Liver (tissue), 10 donors: ENCODE data around the gene MITD1. TPM values are rescaled to one million over a fixed set of nuclear protein-coding genes. Genes with fewer than 3 reads are reported as not detected.

Source experiments
- DNase-seq: peaks from one replicate; pipeline ENCODE4 v3.0.0-alpha.2; 2017; ENCODE audit warnings: low spot score
- H3K27ac ChIP-seq, 2 donors: one replicate each; pipeline ENCODE4 v1.7.0; 2013; ENCODE audit warnings: inconsistent platforms in 2 of 2, low read length in 2 of 2, control low read depth in 1 of 2, low read depth in 1 of 2, mild to moderate bottlenecking in 1 of 2
- H3K27me3 ChIP-seq, 4 donors: one replicate each; pipeline versions ENCODE4 v1.6.1 to v1.7.0; 2013; ENCODE audit warnings: low read length in 3 of 4, inconsistent platforms in 1 of 4, mild to moderate bottlenecking in 1 of 4, moderate library complexity in 1 of 4; ENCODE audit not compliant: control insufficient read depth in 4 of 4, insufficient read depth in 4 of 4
- H3K36me3 ChIP-seq, 4 donors: one replicate each; pipeline versions ENCODE4 v1.6.1 to v1.7.0; 2013; ENCODE audit warnings: low read length in 3 of 4, mild to moderate bottlenecking in 3 of 4, low read depth in 1 of 4, moderate library complexity in 1 of 4; ENCODE audit not compliant: control insufficient read depth in 4 of 4, insufficient read depth in 3 of 4
- H3K4me1 ChIP-seq, 4 donors: one replicate each; pipeline versions ENCODE4 v1.6.1 to v1.7.0; 2013; ENCODE audit warnings: low read length in 3 of 4, mild to moderate bottlenecking in 3 of 4, moderate library complexity in 1 of 4; ENCODE audit not compliant: control insufficient read depth in 4 of 4, insufficient read depth in 4 of 4
- H3K4me3 ChIP-seq, 3 donors: one replicate each; pipeline versions ENCODE4 v1.6.1 to v1.7.0; 2013; ENCODE audit warnings: low read length in 3 of 3, control low read depth in 1 of 3, low read depth in 1 of 3, mild to moderate bottlenecking in 1 of 3
- H3K9ac ChIP-seq, 2 donors: one replicate each; pipeline ENCODE4 v1.7.0; 2013; ENCODE audit warnings: low read length in 2 of 2, mild to moderate bottlenecking in 2 of 2, moderate library complexity in 2 of 2, control low read depth in 1 of 2, low read depth in 1 of 2
- H3K9me3 ChIP-seq, 4 donors: one replicate each; pipeline versions ENCODE4 v1.6.1 to v1.7.0; 2013; ENCODE audit warnings: low read length in 3 of 4; ENCODE audit not compliant: control insufficient read depth in 4 of 4
- ATF3 ChIP-seq: IDR thresholded peaks from 2 replicates; pipeline ENCODE4 v1.6.1; 2016; ENCODE audit warnings: antibody characterized with exemption
- EGR1 ChIP-seq, 2 donors: IDR thresholded peaks; 2 replicates each; pipeline ENCODE4 v1.6.1; 2016 to 2018; ENCODE audit warnings: antibody characterized with exemption in 2 of 2, low read depth in 2 of 2
- FOXA2 ChIP-seq: IDR thresholded peaks from 2 replicates; pipeline ENCODE4 v1.6.1; 2016; ENCODE audit warnings: antibody characterized with exemption
- GABPA ChIP-seq, 2 donors: IDR thresholded peaks in 1 of 2; conservative IDR thresholded peaks in 1 of 2; 2 replicates each; pipeline ENCODE4 v1.6.1; 2016; ENCODE audit warnings: antibody characterized with exemption in 2 of 2, mild to moderate bottlenecking in 1 of 2, moderate library complexity in 1 of 2
- HNF4G ChIP-seq: IDR thresholded peaks from 2 replicates; pipeline ENCODE4 v1.6.1; 2016; ENCODE audit warnings: antibody characterized with exemption
- NR2F2 ChIP-seq: IDR thresholded peaks from 2 replicates; pipeline ENCODE4 v1.6.1; 2016; ENCODE audit warnings: antibody characterized with exemption
- RAD21 ChIP-seq, 2 donors: IDR thresholded peaks; 2 replicates each; pipeline ENCODE4 v1.6.1; 2016; ENCODE audit warnings: antibody characterized with exemption in 2 of 2, mild to moderate bottlenecking in 2 of 2
- RXRA ChIP-seq, 2 donors: IDR thresholded peaks; 2 replicates each; pipeline ENCODE4 v1.6.1; 2017 to 2018; ENCODE audit warnings: antibody characterized with exemption in 2 of 2, mild to moderate bottlenecking in 1 of 2
- WGBS: extraction: QIAGEN DNeasy Blood & Tissue Kit; methylation state at CpG from one replicate; pipeline ENCODE4 v1.1.7; 2013; 5-methylcytosine and 5-hydroxymethylcytosine counted together
- polyA plus RNA-seq, 2 donors: library from polyadenylated mRNA; stranded (reverse) in 1 of 2; unstranded in 1 of 2; fragments of 200-250 nt in 1 of 2; fragments of >200 nt in 1 of 2; fragmentation: Nextera tagmentation in 1 of 2; extraction: Ambion mirVana in 1 of 2; gene quantifications; one replicate each; pipeline versions ENCODE4 v1.2.1 to v1.2.3, GENCODE V29; 2013 to 2015
- small RNA-seq: library from RNA; depleted of rRNA; stranded (forward); fragments of <200 nt; gene quantifications from one replicate; pipeline ENCODE3, GENCODE V24; 2014
- total RNA-seq, 2 donors: library from RNA; depleted of rRNA; stranded (reverse); fragments of >200 nt; gene quantifications; one replicate each; pipeline ENCODE4 v1.2.3, GENCODE V29; 2014
- TF ChIP-seq, protein P1 (sequence below): fragments of 150-350 bp; IDR thresholded peaks from 2 replicates; pipeline ENCODE4 v1.5.1; 2017; ENCODE audit warnings: improper control_type of control experiment, low read depth, low read length; ENCODE audit not compliant: missing input control
- TF ChIP-seq, protein P2 (sequence below): IDR thresholded peaks from 2 replicates; pipeline ENCODE4 v1.6.1; 2016; ENCODE audit warnings: antibody characterized with exemption, mild to moderate bottlenecking
- donor health status: healthy.
- donor health status: healthy.
- donor health status: healthy.
- donor health status: healthy.
- donor health status: healthy.

The MITD1 gene
- total and polyA plus RNA-seq, 4 donors = 7.8 to 17.5 (median 13.0) TPM

- H3K27me3 ChIP-seq = no peaks in the 10 kb centered on the region
- H3K4me1 ChIP-seq = no peaks in the 10 kb centered on the region
- H3K4me3 ChIP-seq = no peak overlapping the region
- no peak overlapping the region for H3K9ac ChIP-seq
- WGBS = 85% methylated on average over 2 of the region's 2 CpGs
- peaks cover 0 to 5% (median 3%) of the 10 kb centered on the region in 4 donors for H3K9me3 ChIP-seq
- TF ChIP-seq EGR1 (IDR thresholded peaks at IDR 0.05; ENCODE audit: low read depth in 2 of 2) (no peak), HNF4G (no peak), NR2F2 (no peak), RXRA (IDR thresholded peaks at IDR 0.05) (no peak), FOXA2 (no peak), RAD21 (IDR thresholded peaks at IDR 0.05) (no peak), ATF3 (no peak), GABPA (IDR thresholded peaks at IDR 0.05 in 1 of 2, conservative IDR thresholded peaks at IDR 0.05 in 1 of 2) (no peak)
- TF ChIP-seq, protein P1, sequence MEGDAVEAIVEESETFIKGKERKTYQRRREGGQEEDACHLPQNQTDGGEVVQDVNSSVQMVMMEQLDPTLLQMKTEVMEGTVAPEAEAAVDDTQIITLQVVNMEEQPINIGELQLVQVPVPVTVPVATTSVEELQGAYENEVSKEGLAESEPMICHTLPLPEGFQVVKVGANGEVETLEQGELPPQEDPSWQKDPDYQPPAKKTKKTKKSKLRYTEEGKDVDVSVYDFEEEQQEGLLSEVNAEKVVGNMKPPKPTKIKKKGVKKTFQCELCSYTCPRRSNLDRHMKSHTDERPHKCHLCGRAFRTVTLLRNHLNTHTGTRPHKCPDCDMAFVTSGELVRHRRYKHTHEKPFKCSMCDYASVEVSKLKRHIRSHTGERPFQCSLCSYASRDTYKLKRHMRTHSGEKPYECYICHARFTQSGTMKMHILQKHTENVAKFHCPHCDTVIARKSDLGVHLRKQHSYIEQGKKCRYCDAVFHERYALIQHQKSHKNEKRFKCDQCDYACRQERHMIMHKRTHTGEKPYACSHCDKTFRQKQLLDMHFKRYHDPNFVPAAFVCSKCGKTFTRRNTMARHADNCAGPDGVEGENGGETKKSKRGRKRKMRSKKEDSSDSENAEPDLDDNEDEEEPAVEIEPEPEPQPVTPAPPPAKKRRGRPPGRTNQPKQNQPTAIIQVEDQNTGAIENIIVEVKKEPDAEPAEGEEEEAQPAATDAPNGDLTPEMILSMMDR = no peak
- TF ChIP-seq, protein P2, sequence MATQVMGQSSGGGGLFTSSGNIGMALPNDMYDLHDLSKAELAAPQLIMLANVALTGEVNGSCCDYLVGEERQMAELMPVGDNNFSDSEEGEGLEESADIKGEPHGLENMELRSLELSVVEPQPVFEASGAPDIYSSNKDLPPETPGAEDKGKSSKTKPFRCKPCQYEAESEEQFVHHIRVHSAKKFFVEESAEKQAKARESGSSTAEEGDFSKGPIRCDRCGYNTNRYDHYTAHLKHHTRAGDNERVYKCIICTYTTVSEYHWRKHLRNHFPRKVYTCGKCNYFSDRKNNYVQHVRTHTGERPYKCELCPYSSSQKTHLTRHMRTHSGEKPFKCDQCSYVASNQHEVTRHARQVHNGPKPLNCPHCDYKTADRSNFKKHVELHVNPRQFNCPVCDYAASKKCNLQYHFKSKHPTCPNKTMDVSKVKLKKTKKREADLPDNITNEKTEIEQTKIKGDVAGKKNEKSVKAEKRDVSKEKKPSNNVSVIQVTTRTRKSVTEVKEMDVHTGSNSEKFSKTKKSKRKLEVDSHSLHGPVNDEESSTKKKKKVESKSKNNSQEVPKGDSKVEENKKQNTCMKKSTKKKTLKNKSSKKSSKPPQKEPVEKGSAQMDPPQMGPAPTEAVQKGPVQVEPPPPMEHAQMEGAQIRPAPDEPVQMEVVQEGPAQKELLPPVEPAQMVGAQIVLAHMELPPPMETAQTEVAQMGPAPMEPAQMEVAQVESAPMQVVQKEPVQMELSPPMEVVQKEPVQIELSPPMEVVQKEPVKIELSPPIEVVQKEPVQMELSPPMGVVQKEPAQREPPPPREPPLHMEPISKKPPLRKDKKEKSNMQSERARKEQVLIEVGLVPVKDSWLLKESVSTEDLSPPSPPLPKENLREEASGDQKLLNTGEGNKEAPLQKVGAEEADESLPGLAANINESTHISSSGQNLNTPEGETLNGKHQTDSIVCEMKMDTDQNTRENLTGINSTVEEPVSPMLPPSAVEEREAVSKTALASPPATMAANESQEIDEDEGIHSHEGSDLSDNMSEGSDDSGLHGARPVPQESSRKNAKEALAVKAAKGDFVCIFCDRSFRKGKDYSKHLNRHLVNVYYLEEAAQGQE = no peak
- DNase-seq = no peak
- H3K36me3 ChIP-seq = peaks cover 0 to 11% (median 7%) of the 10 kb centered on the region in 4 donors
- H3K27ac ChIP-seq = no peak overlapping the region
These were observed 52.9 kb downstream of the MITD1 start for GRCh38 chr2:99127981-99128380.

Small RNAs within 50 kb of the gene (small RNA-seq; reads per million reads assigned to genes)
- not detected for gene AC092587.1

Other genes with a start within 250 kb of the MITD1 start
- gene CRACDL, start 244.8 kb downstream of the MITD1 start, total RNA-seq = under 1 TPM; 0.17 to 0.42 TPM
- under 1 TPM; 0.13 to 0.46 TPM for gene CRACDL, start 244.8 kb downstream of the MITD1 start, polyA plus RNA-seq
- under 1 TPM; 0.33 to 0.65 TPM for gene C2orf15, start 39.4 kb downstream of the MITD1 start, total RNA-seq
- under 1 TPM; 0.24 to 0.25 TPM for gene C2orf15, start 39.4 kb downstream of the MITD1 start, polyA plus RNA-seq
- 1 to 10 TPM; 3.5 to 4.4 TPM for gene TSGA10, start 26.1 kb downstream of the MITD1 start, total RNA-seq
- 1 to 10 TPM in 1 of 2 donors, under 1 TPM in 1; 0.93 to 4.0 TPM for gene TSGA10, start 26.1 kb downstream of the MITD1 start, polyA plus RNA-seq
- 1 to 10 TPM; 4.3 to 4.8 TPM for gene LIPT1, start 26.1 kb downstream of the MITD1 start, total RNA-seq
- 1 to 10 TPM; 2.3 to 2.6 TPM for gene LIPT1, start 26.1 kb downstream of the MITD1 start, polyA plus RNA-seq
- 10 to 100 TPM; 19.6 to 21.0 TPM for gene MRPL30, start 126 bp upstream of the MITD1 start, total RNA-seq
- gene MRPL30, start 126 bp upstream of the MITD1 start, polyA plus RNA-seq = 10 to 100 TPM; 11.7 to 14.0 TPM
- not detected for gene LYG2, start 74.6 kb upstream of the MITD1 start, total RNA-seq
- gene LYG2, start 74.6 kb upstream of the MITD1 start, polyA plus RNA-seq = under 1 TPM in 1 of 2 donors, not detected in 1; 0.31 TPM
- gene LYG1, start 120.1 kb upstream of the MITD1 start, total RNA-seq = under 1 TPM; 0.14 to 0.59 TPM
- under 1 TPM; 0.52 to 0.85 TPM for gene LYG1, start 120.1 kb upstream of the MITD1 start, polyA plus RNA-seq
- gene TXNDC9, start 155.3 kb upstream of the MITD1 start, total RNA-seq = 10 to 100 TPM; 24.3 to 27.5 TPM
- gene TXNDC9, start 155.3 kb upstream of the MITD1 start, polyA plus RNA-seq = 10 to 100 TPM; 12.5 to 17.6 TPM
- 10 to 100 TPM; 21.1 to 23.7 TPM for gene EIF5B, start 156.3 kb upstream of the MITD1 start, total RNA-seq
- 10 to 100 TPM; 10.2 to 14.4 TPM for gene EIF5B, start 156.3 kb upstream of the MITD1 start, polyA plus RNA-seq